ENCODE measurements around the gene MYBBP1A.

MYBBP1A gene

DNA sequence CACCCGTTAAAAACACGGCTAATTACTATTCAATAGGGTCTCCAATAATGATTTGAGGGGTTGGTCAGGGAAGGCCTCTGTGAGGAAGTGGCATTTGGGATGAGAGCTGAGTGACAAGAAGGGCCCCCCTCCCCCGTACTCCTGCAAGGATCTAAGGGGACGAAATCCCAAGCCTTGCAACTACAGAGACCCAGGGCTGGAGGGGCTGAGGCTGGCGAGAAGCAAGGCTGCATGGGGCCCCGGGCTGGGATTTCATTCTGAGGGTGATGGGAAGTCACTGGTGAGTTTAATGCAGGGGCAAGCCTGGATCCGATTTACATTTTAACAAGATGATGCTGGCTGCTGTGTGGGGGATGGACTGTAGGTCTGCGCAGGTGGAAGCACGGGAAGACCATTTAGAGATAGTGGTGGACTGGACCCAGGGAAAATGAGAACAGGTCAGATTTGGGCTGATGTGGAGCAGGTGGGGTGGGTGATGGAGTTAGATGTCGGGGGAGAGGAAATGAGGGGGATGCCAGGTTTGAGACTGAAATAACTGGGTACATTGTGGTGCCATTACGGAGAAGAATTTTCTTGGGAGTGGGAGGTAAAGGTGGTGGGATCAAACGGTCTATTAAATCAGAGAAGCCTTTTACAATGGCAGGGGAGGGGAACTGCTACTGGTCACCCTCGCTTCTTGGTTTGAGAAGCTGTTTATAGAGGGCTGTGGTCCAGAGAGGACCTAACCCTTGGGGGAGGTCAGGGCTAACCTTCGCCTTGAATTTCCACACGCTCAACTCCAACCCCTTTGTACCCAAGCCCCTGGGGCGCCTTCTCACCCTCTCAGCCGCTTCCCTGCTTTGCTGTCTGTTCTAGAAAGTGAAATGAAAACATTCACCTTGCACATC lies 932 bp upstream of the MYBBP1A start:
- TF ChIP-seq, protein P1, sequence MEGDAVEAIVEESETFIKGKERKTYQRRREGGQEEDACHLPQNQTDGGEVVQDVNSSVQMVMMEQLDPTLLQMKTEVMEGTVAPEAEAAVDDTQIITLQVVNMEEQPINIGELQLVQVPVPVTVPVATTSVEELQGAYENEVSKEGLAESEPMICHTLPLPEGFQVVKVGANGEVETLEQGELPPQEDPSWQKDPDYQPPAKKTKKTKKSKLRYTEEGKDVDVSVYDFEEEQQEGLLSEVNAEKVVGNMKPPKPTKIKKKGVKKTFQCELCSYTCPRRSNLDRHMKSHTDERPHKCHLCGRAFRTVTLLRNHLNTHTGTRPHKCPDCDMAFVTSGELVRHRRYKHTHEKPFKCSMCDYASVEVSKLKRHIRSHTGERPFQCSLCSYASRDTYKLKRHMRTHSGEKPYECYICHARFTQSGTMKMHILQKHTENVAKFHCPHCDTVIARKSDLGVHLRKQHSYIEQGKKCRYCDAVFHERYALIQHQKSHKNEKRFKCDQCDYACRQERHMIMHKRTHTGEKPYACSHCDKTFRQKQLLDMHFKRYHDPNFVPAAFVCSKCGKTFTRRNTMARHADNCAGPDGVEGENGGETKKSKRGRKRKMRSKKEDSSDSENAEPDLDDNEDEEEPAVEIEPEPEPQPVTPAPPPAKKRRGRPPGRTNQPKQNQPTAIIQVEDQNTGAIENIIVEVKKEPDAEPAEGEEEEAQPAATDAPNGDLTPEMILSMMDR (IDR thresholded peaks at IDR 0.05; ENCODE audit: low read depth, low read length, missing control alignments) = no peak
- no peak for DNase-seq (ENCODE audit: extremely low read depth, low read depth)
- H3K4me3 ChIP-seq (replicated peaks; ENCODE audit: low read depth, low read length) = peak overlapping the region; percentile 93

DNA sequence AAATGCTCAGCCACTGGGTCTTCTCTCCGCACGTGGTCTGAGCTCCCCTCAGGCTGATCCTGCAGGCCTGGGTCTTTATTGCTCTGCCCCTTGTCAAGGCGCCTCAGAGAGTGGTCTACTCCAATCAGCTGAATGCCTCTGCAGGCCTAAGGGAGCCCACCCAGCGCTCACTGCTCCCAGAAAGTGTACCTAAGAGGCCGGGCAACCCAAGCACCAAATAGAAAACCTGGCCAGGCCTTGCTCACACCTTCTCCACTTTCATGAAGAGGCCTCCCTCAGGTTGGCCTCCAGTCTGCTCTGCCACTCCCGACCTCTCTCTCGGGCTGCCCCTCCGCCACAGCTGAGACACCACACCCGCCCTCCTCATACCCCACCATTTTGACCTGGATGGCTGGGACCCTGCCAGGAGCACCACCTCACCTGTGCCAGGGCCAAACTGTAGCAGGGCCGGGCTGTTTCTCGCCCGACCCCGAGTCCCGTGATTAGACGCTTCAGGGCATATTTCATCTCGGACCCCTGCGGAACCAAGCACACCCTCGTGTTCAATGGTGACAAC lies 665 bp downstream of the MYBBP1A start:
- H3K4me3 ChIP-seq (replicated peaks; ENCODE audit: low read depth, low read length) = peak overlapping the region; percentile 93
- TF ChIP-seq, protein P1 (IDR thresholded peaks at IDR 0.05; ENCODE audit: low read depth, low read length, missing control alignments) = no peak
- DNase-seq (ENCODE audit: extremely low read depth, low read depth) = no peak

DNA sequence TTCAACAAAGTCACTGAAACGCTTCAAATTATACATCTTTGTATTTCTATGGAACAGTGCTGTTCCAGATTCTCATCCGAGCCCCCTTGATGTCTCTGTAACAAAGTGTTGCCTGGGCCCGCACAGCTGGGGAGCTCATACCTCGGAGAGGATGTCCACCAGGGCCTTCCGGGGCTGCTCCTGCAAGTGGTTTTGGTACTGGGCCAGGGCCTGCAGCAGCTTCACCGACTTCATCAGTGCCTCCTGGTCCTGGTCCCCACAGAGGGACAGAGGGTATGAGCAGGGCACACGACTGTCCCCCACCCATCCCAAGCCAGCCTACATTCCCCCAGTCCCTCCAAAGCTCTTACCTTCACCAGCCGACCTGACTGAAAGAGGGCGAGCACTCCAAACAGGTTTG lies 1.5 kb downstream of the MYBBP1A start:
- H3K4me3 ChIP-seq (replicated peaks; ENCODE audit: low read depth, low read length) = peak overlapping the region; percentile 93
- TF ChIP-seq, protein P1 (IDR thresholded peaks at IDR 0.05; ENCODE audit: low read depth, low read length, missing control alignments) = no peak
- DNase-seq (ENCODE audit: extremely low read depth, low read depth) = no peak

GRCh38 chr17:4551796-4552525 lies 3.2 kb downstream of the MYBBP1A start:
- TF ChIP-seq, protein P1 (IDR thresholded peaks at IDR 0.05; ENCODE audit: low read depth, low read length, missing control alignments) = no peak
- H3K4me3 ChIP-seq (replicated peaks; ENCODE audit: low read depth, low read length) = no peak overlapping the region
- no peak for DNase-seq (ENCODE audit: extremely low read depth, low read depth)

- DNase-seq (ENCODE audit: extremely low read depth, low read depth) = no peak
- TF ChIP-seq, protein P1 (IDR thresholded peaks at IDR 0.05; ENCODE audit: low read depth, low read length, missing control alignments) = peak; percentile 26
- no peak overlapping the region for H3K4me3 ChIP-seq (replicated peaks; ENCODE audit: low read depth, low read length)
These were observed 4.0 kb downstream of the MYBBP1A start for GRCh38 chr17:4551141-4551540.

DNA sequence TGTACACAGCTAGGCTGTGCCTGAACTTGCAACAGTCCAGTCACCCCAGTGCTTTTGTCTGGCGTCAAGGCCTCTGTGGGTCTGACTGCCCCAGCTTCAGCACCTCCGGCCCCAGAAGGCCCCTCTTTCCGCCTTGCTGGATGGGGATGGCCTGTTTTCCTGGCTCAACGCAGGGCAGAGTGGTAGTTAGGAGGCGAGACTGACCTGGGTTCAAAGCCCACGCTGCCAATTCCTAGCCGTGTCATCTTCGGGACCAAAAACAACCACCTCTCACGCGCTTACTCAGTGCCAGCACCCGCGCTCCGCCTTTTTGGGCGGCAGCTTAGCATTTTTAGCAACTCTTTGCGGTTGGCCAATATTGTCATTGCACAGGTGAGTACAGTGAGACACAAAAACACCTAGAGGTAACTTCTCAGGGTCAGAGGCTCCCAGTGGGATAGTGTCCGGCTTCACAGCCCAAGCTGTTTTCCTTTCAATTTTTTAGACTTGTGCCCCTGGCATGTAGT lies 4.6 kb downstream of the MYBBP1A start:
- TF ChIP-seq, protein P1 (IDR thresholded peaks at IDR 0.05; ENCODE audit: low read depth, low read length, missing control alignments) = no peak
- no peak for DNase-seq (ENCODE audit: extremely low read depth, low read depth)
- no peak overlapping the region for H3K4me3 ChIP-seq (replicated peaks; ENCODE audit: low read depth, low read length)
